ENCODE measurements around the gene TBXA2R.
"Not testable (repeated sequence)": the region's sequence is repeated elsewhere in the genome, so short reads cannot be mapped to it uniquely, and the experiment has no call there.

TBXA2R gene

DNA sequence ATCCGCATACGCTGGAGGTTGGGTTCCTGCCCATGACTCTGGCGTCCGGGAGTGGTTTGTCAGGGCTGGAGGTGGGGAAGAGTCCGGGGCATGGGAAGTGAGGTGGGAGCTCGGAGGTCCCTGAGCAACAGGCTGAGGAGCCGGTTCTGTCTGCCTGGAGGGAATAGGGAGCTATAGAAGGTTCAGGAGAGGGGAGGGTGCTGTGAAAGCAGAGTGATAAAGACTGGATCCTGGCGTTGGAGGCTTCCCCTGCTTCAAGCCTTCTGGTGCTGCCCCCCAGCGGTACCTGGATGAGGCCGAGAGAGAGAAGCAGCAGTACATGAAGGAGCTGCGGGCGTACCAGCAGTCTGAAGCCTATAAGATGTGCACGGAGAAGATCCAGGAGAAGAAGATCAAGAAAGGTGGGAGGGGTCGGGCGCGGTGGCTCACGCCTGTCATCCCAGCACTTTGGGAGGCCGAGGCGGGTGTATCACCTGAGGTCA is 31.4 kb downstream of the TBXA2R start:
- Histone ChIP-seq H3K4me1 (ENCODE audit: control insufficient read depth, insufficient read depth, low read length) (peaks cover 13% of the 10 kb centered on the region), H3K36me3 (ENCODE audit: control insufficient read depth, insufficient read depth, low read length) (no peaks in the 10 kb centered on the region), H3K9ac (ENCODE audit: low read length) (no peak overlapping the region), H3K4me3 (ENCODE audit: low read length) (no peak overlapping the region), H3K27me3 (ENCODE audit: control insufficient read depth, insufficient read depth, low read length) (no peaks in the 10 kb centered on the region), H3K27ac (ENCODE audit: low read depth, low read length) (no peak overlapping the region)

DNA sequence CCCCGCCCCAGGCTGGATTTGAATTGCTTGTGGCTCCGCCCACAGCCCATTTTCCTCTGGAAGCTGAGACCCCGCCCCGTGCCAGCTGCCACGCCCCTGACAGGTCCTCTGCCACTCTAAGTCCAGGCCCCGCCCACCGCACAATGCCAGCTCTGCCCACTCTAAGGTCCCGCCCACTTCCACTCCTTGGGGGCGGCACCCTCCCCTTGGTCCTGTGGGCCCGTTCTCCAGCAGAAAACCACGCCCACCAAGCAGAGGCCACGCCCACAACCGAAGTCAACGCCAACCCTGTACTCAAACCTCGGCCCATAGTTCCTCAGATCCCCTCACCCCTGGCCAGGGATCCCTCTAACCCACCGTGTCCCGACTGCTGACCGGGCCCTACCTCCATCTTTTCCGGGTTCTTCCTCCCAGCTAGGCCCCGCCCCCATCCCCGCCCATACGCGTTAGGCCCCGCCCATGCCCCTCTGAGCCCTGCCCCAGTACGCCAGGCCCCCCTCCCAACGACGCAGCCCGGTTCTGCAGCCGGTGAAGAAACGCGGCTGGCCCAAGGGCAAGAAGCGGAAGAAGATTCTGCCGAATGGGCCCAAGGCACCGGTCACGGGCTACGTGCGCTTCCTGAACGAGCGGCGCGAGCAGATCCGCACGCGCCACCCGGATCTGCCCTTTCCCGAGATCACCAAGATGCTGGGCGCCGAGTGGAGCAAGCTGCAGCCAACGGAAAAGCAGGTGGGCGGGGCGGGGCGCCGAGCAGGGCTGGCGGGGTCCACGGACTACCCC is 32.6 kb downstream of the TBXA2R start:
- peak overlapping the region; percentile 86 for H3K4me3 ChIP-seq (ENCODE audit: low read length)
- H3K36me3 ChIP-seq (ENCODE audit: control insufficient read depth, insufficient read depth, low read length), result no peaks in the 10 kb centered on the region
- H3K9ac ChIP-seq (ENCODE audit: low read length), result no peak overlapping the region
- H3K27ac ChIP-seq (ENCODE audit: low read depth, low read length), result no peak overlapping the region
- H3K27me3 ChIP-seq (ENCODE audit: control insufficient read depth, insufficient read depth, low read length), result no peaks in the 10 kb centered on the region
- peaks cover 13% of the 10 kb centered on the region for H3K4me1 ChIP-seq (ENCODE audit: control insufficient read depth, insufficient read depth, low read length)

GRCh38 chr19:3573162-3573857 is 33.4 kb downstream of the TBXA2R start:
- no peaks in the 10 kb centered on the region for H3K36me3 ChIP-seq (ENCODE audit: control insufficient read depth, insufficient read depth, low read length)
- H3K4me1 ChIP-seq (ENCODE audit: control insufficient read depth, insufficient read depth, low read length), result peaks cover 13% of the 10 kb centered on the region
- H3K27me3 ChIP-seq (ENCODE audit: control insufficient read depth, insufficient read depth, low read length), result no peaks in the 10 kb centered on the region
- peak overlapping the region; percentile 66 for H3K27ac ChIP-seq (ENCODE audit: low read depth, low read length)
- no peak overlapping the region for H3K9ac ChIP-seq (ENCODE audit: low read length)
- peak overlapping the region; percentile 86 for H3K4me3 ChIP-seq (ENCODE audit: low read length)

GRCh38 chr19:3572855-3573161 is 33.9 kb downstream of the TBXA2R start, which contains the start of gene HMG20B:
TSS of gene HMG20B (plus strand) at chr19:3572944. CDS start at chr19:3573310, 366 bp downstream.
- peak within 1 kb of the TSS; percentile 57 for H3K9ac ChIP-seq (ENCODE audit: low read length)
- peaks cover 13% of the 10 kb centered on the region for H3K4me1 ChIP-seq (ENCODE audit: control insufficient read depth, insufficient read depth, low read length)
- H3K27ac ChIP-seq (ENCODE audit: low read depth, low read length), result peak within 1 kb of the TSS; percentile 66
- no peaks in the 10 kb centered on the region for H3K27me3 ChIP-seq (ENCODE audit: control insufficient read depth, insufficient read depth, low read length)
- H3K4me3 ChIP-seq (ENCODE audit: low read length), result peak within 1 kb of the TSS; percentile 87
- no peaks in the 10 kb centered on the region for H3K36me3 ChIP-seq (ENCODE audit: control insufficient read depth, insufficient read depth, low read length)

DNA sequence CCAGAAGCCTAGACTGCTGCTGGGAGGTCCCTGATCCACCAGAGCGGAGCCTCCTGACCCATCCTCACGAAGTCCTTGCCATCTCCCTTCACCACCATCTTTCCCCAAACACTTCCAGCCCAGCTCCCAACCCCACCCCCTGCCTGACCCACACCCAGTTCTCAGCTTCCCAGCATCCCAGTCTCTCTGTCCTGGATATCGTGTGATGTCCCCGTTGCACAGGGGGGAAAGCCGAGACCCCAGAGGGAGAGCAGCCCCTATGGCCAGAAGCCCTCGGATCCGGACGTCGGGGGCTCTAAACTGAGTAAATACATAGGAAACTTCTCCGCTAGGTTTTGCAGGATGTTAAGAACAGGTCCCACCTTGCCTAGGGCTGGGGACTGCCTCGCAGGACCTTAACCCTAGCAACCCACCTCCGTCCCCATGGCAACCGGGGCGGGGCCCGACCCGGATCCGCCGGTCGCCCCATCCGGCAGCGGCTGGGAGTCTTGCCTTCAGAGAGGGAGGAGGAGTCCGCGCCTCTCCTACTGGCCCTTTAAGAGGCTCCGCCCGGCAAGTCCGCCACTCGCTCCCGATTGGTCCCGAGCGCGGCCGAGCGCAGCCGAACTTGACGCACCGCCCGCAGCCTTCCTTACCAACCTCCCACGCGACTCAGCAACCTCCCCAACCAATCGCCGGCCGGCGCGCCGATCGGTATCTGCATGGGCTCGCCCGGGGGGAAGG is 34.4 kb downstream of the TBXA2R start:
- Histone ChIP-seq H3K27ac (ENCODE audit: low read depth, low read length) (peak overlapping the region; percentile 24), H3K4me1 (ENCODE audit: control insufficient read depth, insufficient read depth, low read length) (peaks cover 13% of the 10 kb centered on the region), H3K9ac (ENCODE audit: low read length) (peak overlapping the region; percentile 57), H3K36me3 (ENCODE audit: control insufficient read depth, insufficient read depth, low read length) (no peaks in the 10 kb centered on the region), H3K4me3 (ENCODE audit: low read length) (peak overlapping the region; percentile 87), H3K27me3 (ENCODE audit: control insufficient read depth, insufficient read depth, low read length) (no peaks in the 10 kb centered on the region)

GRCh38 chr19:3570606-3571011 is 36.1 kb downstream of the TBXA2R start:
- peaks cover 4% of the 10 kb centered on the region for H3K4me1 ChIP-seq (ENCODE audit: control insufficient read depth, insufficient read depth, low read length)
- no peak overlapping the region for H3K27ac ChIP-seq (ENCODE audit: low read depth, low read length)
- H3K9ac ChIP-seq (ENCODE audit: low read length), result no peak overlapping the region
- H3K27me3 ChIP-seq (ENCODE audit: control insufficient read depth, insufficient read depth, low read length), result no peaks in the 10 kb centered on the region
- no peak overlapping the region for H3K4me3 ChIP-seq (ENCODE audit: low read length)
- no peaks in the 10 kb centered on the region for H3K36me3 ChIP-seq (ENCODE audit: control insufficient read depth, insufficient read depth, low read length)

DNA sequence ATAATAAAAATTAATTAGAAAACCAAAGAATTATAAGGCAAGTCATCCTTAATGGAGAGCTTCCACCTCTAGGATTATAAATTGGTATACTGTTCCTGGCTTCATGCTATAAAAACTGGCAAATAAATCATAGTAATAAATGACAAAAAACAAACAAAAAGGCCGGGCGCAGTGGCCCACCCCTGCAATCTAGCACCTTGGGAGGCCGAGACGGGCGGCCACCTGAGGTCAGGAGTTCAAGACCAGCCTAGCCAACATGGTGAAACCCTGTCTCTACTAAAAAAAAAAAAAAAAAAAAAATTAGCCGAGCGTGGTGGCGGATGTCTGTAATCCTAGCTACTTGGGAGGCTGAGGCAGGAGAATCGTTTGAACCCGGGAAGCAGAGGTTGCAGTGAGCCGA is 36.6 kb downstream of the TBXA2R start:
- not testable (repeated sequence) for H3K27ac ChIP-seq (ENCODE audit: low read depth, low read length); H3K27me3 ChIP-seq (ENCODE audit: control insufficient read depth, insufficient read depth, low read length); H3K4me3 ChIP-seq (ENCODE audit: low read length); H3K4me1 ChIP-seq (ENCODE audit: control insufficient read depth, insufficient read depth, low read length); H3K36me3 ChIP-seq (ENCODE audit: control insufficient read depth, insufficient read depth, low read length); H3K9ac ChIP-seq (ENCODE audit: low read length)

DNA sequence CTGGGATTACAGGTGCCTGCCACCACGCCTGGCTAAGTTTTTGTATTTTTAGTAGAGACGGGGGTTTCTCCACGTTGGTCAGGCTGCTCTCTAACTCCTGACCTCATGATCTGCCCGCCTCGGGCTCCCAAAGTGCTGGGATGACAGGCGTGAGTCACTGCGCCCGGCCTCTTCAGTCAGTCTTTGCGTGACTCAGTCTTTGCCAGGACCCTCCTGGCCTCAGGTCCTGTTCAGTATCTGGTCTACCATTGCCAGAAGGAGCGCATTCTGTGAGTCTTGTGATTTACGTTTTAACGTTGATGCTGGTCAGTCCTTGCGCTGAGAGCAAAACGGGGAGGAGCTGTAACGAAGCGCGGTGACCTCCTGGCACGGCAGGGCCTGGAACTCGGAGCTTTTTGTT is 41.5 kb downstream of the TBXA2R start:
- no peak overlapping the region for H3K9ac ChIP-seq (ENCODE audit: low read length)
- no peaks in the 10 kb centered on the region for H3K4me1 ChIP-seq (ENCODE audit: control insufficient read depth, insufficient read depth, low read length)
- no peak overlapping the region for H3K27ac ChIP-seq (ENCODE audit: low read depth, low read length)
- H3K4me3 ChIP-seq (ENCODE audit: low read length), result no peak overlapping the region
- no peaks in the 10 kb centered on the region for H3K36me3 ChIP-seq (ENCODE audit: control insufficient read depth, insufficient read depth, low read length)
- H3K27me3 ChIP-seq (ENCODE audit: control insufficient read depth, insufficient read depth, low read length), result no peaks in the 10 kb centered on the region

GRCh38 chr19:3563709-3564524 is 42.8 kb downstream of the TBXA2R start:
- H3K9ac ChIP-seq (ENCODE audit: low read length), result no peak overlapping the region
- H3K27ac ChIP-seq (ENCODE audit: low read depth, low read length), result no peak overlapping the region
- no peak overlapping the region for H3K4me3 ChIP-seq (ENCODE audit: low read length)
- H3K27me3 ChIP-seq (ENCODE audit: control insufficient read depth, insufficient read depth, low read length), result no peaks in the 10 kb centered on the region
- H3K36me3 ChIP-seq (ENCODE audit: control insufficient read depth, insufficient read depth, low read length), result no peaks in the 10 kb centered on the region
- H3K4me1 ChIP-seq (ENCODE audit: control insufficient read depth, insufficient read depth, low read length), result no peaks in the 10 kb centered on the region

DNA sequence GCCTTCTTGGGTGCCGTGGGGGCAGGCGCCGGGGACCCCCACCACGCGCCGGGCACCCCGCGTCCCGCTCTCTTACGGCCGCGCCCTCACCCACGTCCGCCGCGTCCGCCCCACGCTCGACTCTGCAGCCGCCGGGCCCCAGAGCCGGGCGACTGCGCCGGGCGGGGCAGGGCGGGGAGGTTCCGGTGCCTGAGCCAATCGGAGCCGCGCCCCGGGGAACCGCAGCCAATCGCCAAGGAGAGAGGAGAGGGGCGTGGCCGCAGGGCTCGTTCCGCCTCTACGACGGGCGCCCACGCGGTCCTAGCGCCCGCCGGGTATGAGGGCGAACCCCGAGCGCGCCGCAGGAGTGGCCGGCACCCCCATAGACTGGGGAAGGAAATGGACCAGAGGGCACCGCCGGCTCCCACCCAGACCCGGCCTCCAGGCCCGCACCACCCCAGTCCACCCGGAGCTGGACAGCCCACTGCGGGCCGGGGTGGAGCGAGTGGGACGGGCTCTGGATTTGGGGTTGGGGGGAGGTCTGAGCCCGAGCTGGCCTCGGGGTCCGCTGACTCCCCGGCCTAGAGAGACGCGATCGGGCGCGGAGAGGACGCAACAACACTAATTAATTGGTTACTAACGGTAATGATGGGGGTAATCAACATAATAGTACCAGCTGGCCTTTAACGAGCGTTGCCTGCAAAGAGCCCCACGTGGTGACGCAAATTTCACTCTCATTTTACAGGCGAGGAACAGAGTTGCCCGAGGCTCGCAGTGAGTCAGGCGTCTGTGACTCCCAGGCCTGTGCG is 49.0 kb downstream of the TBXA2R start, which contains the start of gene MFSD12:
MFSD12 (minus strand) TSS at position 126 of the 788 bp plus-strand sequence. CDS start 183 bp downstream, outside the sequence.
- Histone ChIP-seq H3K4me3 (ENCODE audit: low read length) (peak within 1 kb of the TSS; percentile 77), H3K36me3 (ENCODE audit: control insufficient read depth, insufficient read depth, low read length) (no peaks in the 10 kb centered on the region), H3K27ac (ENCODE audit: low read depth, low read length) (peak within 1 kb of the TSS; percentile 46), H3K4me1 (ENCODE audit: control insufficient read depth, insufficient read depth, low read length) (peaks cover 4% of the 10 kb centered on the region), H3K27me3 (ENCODE audit: control insufficient read depth, insufficient read depth, low read length) (no peaks in the 10 kb centered on the region), H3K9ac (ENCODE audit: low read length) (peak within 1 kb of the TSS; percentile 66)

DNA sequence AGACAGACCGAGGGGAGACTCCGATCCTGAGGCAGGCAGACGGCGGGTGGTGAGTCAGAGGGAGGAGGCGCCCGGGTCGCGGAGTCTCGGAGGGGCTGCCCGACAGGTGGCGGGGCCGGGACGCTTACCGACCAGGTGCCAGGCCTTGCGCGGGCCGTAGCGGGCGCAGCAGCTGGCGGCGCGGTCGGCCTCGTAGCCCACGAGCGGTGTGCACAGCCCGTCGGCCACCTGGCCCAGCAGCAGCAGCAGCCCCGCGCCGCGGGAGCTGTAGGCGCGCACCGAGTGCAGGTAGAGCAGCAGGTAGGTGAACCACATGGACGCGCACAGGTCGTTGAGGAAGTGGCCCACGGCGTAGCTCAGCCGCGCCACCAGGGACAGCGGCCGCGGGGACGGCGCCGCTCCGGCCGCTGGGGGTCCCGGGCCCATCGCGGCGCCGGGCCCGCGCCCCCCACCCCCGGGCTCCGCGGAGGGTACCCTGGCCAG is 49.7 kb downstream of the TBXA2R start:
- Histone ChIP-seq H3K4me3 (ENCODE audit: low read length) (peak overlapping the region; percentile 75), H3K36me3 (ENCODE audit: control insufficient read depth, insufficient read depth, low read length) (no peaks in the 10 kb centered on the region), H3K27ac (ENCODE audit: low read depth, low read length) (no peak overlapping the region), H3K4me1 (ENCODE audit: control insufficient read depth, insufficient read depth, low read length) (peaks cover 4% of the 10 kb centered on the region), H3K27me3 (ENCODE audit: control insufficient read depth, insufficient read depth, low read length) (no peaks in the 10 kb centered on the region), H3K9ac (ENCODE audit: low read length) (peak overlapping the region; percentile 66)
